Measurements from ENCODE around the gene TUT1.
"Not testable (repeated sequence)": the region's sequence is repeated elsewhere in the genome, so short reads cannot be mapped to it uniquely, and the experiment has no call there.

The TUT1 gene

GRCh38 chr11:62591448-62592145 is at the start of gene TUT1:
TSS of gene TUT1 (minus strand) at chr11:62591523. CDS start at chr11:62591485, 38 bp downstream.
- peak; percentile 98 for DNase-seq

- DNase-seq: no peak
These were observed 41.2 kb upstream of the TUT1 start for GRCh38 chr11:62632492-62632891.

- DNase-seq: no peak
These were observed 36.4 kb upstream of the TUT1 start for GRCh38 chr11:62627713-62628112.

GRCh38 chr11:62622476-62623089 is 31.3 kb upstream of the TUT1 start:
- DNase-seq: no peak

- peak; percentile 96 for DNase-seq
These were observed 30.5 kb upstream of the TUT1 start, which contains the start of gene B3GAT3 for GRCh38 chr11:62621567-62622470. TSS of gene B3GAT3 (minus strand) at chr11:62621986. CDS start at chr11:62621947, 39 bp downstream.

GRCh38 chr11:62621027-62621566 is 29.8 kb upstream of the TUT1 start:
- no peak for DNase-seq

GRCh38 chr11:62616957-62617356 is 25.6 kb upstream of the TUT1 start:
- not testable (repeated sequence) for DNase-seq

GRCh38 chr11:62615521-62615920 is 24.2 kb upstream of the TUT1 start:
- no peak for DNase-seq

- no peak for DNase-seq
These were observed 23.0 kb upstream of the TUT1 start for GRCh38 chr11:62614275-62614674.

GRCh38 chr11:62613291-62613778 is 22.0 kb upstream of the TUT1 start:
- DNase-seq: no peak

- peak; percentile 64 for DNase-seq
These were observed 21.3 kb upstream of the TUT1 start, which contains the start of the genes EML3 and ROM1 for GRCh38 chr11:62612366-62613290. TSS of gene EML3 (minus strand) at chr11:62612775. CDS start at chr11:62612457, 318 bp downstream. TSS of gene ROM1 (plus strand) at chr11:62613257. CDS start at chr11:62613282, 25 bp downstream.

GRCh38 chr11:62611705-62612365 is 20.5 kb upstream of the TUT1 start:
- peak; percentile 16 for DNase-seq

GRCh38 chr11:62610814-62611704 is 19.7 kb upstream of the TUT1 start:
- DNase-seq: no peak

GRCh38 chr11:62610403-62610802 is 19.1 kb upstream of the TUT1 start:
- DNase-seq: no peak

GRCh38 chr11:62608776-62609175 is 17.5 kb upstream of the TUT1 start:
- DNase-seq: no peak

GRCh38 chr11:62607714-62608113 is 16.4 kb upstream of the TUT1 start:
- DNase-seq: no peak

- no peak for DNase-seq
These were observed 14.6 kb upstream of the TUT1 start for GRCh38 chr11:62605902-62606301.

GRCh38 chr11:62605467-62605866 is 14.1 kb upstream of the TUT1 start:
- no peak for DNase-seq

- DNase-seq: no peak
These were observed 13.3 kb upstream of the TUT1 start for GRCh38 chr11:62604460-62605120.
